HG03342 (cell line): ENCODE measurements around the gene ATL2.
"Not testable (repeated sequence)": the region's sequence is repeated elsewhere in the genome, so short reads cannot be mapped to it uniquely, and the experiment has no call there.

Source experiments
- ATAC-seq: cut with Tn5 transposase; IDR thresholded peaks from one replicate; pipeline ENCODE4 v1.9.1; 2021; ENCODE audit warnings: mild to moderate bottlenecking, moderate library complexity; ENCODE audit not compliant: unreplicated experiment

Gene ATL2

DNA sequence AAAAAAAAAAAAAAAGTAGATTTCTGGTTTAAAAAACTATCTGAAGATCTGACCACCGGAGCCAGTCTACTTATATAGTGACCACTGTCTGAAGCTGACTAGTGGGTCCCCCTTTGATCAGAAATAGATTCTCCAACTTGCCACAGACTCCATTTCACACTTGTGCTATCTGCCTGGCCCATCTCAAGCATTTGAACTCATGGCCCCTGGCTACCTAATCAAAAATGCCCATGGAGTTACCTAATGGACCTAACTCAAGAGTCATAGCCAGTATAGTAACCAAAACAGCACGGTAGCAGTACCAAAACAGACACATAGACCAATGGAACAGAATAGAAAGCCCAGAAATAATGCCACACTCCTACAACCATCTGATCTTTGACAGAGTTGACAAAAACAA, 17.0 kb upstream of the ATL2 start:
- ATAC-seq = no peak

DNA sequence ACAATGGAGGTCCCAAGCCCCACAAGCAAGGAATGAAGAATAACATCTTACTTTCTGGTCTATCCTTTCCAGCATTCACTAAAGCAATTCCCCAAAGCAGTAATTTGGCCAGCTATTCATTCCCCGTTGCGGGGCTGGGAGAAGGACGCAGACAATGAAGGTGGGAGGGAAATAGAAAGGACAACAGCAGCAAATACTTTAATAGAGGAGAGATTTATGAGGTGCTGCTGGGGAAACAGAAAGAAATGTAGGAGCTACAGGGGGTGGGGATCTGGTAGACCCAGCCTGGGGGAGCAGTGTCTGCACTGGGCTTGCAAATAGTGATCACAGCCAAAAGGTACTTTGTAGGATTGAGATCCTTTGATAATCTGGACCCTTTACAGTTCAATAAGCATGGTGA, 13.9 kb upstream of the ATL2 start:
- ATAC-seq = no peak

DNA sequence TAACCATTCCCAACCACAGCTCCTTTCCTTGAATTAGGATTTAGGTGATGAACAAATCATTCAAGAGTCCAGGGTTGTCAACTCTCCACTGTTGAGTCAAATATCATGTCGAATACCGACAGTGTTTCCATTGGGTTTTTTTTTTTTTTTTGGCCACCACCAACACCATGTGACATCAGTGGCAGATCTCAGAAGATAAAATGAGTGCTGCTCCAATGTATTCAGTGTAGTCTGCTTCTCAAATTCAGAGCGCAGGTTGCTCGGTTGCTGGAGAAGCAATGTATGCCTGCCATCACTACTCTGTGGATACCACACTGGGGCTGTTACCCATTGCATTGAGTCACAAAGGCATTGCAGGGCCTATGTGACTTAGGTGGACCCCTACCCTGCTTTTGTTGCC, 10.8 kb upstream of the ATL2 start:
- ATAC-seq = no peak

DNA sequence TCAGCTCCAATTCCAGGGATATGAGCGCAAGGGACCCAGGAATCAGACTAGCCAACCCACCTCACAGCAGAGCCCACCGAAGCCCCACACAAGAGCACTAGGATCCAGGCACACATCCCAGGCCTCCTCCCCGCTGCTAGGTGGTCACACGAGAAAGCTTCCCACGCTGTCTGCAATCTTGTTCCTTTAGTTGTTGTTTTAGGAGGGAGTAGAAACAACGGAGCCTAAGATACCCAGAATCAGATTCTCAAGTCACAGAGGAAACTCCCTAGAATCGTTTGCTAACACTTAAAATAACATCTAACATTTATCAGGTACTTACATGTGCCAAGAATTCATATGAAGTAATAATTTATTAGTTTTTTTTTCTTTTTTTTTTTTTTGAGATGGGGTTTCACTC, 9.7 kb upstream of the ATL2 start:
- ATAC-seq = no peak

DNA sequence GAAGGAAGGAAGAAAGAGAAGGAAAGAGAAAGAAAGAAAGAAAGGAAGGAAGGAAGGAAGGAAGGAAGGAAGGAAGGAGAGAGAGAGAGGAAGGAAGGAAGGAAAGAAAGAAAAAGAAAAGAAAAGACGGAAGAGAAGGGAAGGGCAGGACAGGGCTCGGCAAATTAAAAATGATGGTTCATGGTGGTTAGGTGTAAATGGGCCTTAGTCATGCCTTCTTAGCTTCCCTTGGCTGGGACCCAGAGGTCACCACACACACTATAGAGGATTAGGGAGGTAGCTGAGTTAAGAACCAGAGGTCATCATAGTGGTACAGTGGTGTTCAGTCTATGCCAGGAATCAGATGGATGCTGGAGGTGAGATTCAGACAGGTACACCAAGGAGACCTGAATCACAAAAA, 9.3 kb upstream of the ATL2 start:
- ATAC-seq = no peak

DNA sequence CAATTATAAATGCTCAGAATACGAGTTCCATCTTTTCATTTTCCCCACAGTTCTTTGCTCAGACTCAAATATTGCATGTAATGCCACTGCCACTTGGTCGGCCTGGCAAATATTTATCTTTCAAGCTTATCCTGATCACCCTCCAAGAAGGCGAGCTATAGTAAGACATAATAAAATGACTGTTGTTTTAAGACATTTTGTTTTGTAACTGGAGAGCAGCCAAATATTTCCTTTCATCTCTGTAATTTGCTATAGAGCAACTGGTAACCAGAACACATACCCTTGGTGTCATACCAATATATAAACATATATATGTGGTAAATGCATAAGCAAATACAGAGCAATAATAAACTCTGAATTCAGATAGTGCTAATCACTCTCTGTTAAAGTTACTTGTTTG, 7.3 kb upstream of the ATL2 start:
- no peak for ATAC-seq

DNA sequence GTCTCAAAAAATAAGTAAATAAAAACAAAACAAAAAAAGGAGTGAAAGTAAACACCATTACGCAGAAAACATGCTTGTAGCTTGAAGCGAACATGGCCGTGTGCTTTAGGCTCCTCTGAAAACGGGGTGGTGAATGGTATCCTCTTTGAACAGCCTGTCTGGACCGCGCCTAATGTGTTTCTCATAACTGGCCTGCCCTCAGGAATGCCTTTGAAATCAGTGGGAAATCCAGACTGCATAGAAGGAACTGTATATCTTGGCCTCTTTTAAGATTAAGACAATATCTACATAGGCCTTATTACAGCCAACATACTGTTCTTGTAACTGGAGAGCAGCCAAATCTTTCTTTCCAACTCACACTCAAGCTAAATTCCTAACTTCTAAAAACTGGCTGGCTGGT, 6.7 kb upstream of the ATL2 start:
- ATAC-seq = not testable (repeated sequence)

DNA sequence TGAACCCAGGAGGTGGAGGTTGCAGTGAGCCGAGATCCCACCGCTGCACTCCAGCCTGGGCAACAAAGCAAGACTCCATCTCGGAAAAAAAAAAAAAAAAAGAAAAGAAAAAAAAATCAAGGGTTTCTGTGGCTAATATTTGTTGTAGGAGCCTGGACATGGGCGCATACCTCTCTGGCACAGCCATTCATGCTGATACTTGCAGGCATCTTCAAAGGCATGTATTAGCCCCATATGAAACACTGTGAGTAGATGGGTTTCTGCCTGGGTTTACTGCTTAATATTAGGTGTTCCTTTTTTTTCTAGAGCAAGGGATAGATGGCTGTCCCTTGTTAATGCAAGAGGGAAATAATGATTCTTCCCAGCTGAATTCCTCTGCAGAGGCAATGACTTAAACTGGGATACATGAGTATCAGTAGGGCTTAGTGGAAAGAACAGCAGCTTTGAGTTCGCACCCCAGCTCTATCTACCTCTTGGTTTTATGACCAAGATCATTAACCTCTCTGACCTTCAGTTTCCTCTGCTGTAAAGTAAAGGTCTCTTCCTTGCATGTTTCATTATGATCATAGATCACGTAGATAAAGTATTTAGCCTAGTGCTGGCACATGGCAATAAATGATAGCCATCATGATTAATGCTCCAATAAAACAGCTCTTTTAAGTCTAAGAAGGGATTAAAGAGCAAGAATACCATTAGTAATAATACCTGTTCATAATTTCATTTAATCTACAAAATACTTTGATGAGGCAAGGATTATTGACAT, 4.5 kb upstream of the ATL2 start:
- ATAC-seq = no peak

DNA sequence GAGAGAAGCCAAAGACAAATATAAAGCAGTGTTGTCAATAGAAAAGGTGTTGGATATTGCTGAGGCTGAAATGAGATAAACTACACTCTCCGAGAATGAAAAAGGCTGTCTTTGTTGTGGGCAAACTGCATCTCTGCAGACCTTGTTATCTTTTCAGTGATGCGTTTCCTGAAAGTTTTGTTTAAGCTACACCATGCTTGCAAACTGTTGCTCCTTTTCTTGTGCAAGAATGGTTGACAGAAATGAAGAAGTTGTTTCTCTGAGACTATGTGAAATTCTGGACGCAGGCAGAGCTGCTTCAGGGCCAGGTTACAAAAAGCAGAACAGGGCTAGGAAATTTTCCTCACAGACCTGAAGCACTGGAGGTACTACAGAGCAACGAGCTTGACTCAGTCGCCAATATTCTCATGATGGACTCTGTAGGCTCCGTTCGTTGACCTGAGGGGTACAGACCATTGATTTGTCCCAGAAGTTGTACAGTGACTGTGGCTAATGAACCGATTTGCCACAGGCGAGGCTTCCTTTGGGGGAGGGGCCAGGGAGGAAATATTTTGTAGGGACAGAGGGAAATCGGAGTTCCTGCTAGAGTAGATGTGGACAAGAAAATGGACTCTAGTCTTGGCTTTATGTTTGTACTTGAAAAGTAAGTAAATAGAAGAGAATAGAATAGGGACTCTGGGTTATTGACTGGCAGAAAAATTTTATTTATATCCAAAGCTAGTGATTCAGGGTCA, 3.5 kb upstream of the ATL2 start:
- ATAC-seq = no peak

DNA sequence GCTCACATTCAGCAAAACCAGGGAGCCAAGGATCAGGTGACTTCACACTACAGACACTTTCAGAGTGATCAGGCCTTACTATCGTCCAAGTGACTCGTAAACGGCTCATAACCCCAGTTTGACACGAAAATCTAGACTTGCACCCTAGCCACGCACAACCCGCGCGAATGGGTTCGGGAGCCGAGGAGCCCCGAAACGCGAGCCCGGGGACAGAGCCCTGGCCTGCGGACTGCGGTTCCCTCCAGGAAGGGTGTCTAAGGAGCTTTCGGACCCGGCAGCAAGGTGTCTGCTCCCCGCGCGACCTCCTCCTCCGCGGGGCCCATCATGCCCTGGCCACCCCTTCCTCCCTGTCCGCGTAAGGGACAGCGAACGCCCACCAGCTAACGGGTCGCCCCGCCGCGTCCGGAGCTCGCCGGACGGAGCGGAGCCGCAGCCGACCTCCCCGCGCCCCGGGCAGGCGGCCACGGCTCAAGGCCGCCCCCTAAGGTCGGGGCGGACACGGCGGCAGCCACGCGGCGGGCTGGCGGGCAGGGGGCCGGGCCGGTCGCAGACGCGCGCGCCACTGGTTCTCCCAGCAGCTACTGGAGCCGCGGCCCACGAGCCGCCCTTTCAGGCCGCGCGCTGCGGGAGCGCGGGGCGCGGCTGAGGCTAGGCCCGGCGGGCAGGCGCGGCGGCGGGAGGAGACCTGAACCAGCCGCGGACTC, 575 bp downstream of the ATL2 start:
- peak; percentile 63 for ATAC-seq

DNA sequence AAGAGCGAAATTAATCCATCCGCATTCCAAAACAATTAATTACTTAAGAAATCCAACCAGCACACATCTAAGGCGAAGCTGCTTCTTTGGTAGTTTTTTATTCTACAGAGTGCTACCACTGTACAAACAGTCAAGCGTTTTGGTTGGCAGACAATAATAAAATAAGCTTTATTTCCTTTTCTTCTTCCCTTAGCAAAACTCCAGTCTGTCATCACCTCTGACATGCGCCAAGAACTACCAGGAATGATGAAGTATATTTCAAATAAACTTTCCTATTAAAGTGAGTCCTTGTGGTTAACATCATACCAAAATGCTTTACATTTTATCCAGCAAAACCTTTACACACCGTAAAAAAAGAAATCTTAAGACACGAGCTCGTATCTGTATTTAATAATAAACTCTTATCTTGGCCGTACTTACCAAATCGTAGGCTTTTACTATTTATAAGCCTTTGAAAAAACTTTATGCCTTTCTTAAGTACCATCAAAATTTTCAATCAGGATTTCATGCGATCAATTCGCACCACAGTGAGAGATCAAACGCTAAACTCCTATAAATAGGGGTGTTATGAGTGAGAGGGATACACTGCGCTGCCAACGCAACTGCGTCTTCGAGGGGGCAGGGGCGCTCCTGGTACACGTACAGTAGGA, 1.3 kb downstream of the ATL2 start:
- no peak for ATAC-seq

DNA sequence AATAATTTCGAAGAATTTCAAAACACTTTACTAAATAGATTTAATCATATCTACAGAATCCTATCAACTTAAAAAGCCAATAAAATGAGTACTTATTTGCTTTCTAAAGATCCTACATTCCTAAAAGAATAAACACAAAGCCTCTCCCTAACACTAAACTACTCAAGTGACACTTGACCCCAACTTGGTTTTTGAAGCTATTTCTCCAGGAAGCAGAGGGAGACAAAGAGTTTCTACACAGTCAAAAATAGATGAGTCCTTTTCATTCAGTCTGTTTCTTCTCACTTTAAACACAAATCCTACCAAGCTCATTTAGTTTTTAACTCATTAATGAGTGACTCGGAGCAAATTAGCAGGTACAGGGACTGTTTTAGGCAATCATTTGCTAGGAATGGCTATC, 2.1 kb downstream of the ATL2 start:
- no peak for ATAC-seq

DNA sequence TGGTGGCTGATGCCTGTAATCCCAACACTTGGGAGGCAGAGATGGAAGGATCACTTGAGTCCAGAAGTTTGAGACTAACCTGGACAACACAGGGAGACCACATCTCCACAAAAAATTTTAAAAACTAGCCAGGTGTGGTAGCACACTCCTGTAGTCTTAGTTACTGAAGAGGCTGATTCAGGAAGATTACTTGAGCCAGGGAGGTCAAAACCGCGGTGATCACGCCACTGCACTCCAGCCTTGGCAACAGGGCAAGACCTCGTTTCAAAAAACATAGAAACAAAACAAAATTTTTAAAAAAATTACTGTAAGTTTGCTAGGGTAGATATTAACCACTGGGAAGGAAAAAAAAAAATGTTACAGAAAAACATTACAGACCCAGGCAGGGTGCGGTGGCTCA, 5.8 kb downstream of the ATL2 start:
- ATAC-seq = no peak

DNA sequence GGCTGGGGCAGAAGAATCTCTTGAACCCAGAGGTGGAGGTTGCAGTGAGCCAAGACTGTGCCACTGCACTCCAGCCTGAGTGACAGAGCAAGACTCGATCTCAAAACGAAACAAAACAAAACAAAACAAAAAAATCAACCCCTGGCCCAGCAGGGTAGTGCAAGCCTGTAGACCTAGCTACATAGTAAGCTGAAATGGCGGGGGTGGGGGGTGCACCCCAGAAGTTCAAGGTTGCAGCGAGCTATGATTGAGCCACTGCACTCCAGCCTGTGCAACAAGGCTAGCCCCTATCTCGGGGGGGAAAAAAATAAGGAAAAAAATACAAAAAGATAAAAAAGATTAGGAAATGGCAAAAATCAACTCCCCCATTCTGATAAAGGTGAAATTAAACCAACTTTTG, 6.4 kb downstream of the ATL2 start:
- ATAC-seq = no peak

DNA sequence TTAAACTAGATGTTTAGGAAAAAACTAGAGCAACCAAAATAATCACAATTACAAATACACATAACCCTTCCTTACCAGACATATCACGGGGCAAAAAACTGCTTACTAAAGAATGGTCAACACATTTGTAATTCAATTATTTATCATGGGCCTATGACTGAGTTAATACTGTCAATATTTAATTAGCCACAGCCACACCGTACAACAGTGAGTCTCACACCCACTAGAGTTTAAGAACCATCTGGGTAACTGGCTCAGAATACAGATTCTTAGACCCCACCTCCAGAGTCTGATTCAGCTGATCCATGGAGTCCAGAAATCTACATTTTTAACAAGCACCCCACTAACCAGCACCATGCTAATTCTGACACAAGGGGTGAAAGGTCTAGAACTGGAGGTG, 14.8 kb downstream of the ATL2 start:
- no peak for ATAC-seq

DNA sequence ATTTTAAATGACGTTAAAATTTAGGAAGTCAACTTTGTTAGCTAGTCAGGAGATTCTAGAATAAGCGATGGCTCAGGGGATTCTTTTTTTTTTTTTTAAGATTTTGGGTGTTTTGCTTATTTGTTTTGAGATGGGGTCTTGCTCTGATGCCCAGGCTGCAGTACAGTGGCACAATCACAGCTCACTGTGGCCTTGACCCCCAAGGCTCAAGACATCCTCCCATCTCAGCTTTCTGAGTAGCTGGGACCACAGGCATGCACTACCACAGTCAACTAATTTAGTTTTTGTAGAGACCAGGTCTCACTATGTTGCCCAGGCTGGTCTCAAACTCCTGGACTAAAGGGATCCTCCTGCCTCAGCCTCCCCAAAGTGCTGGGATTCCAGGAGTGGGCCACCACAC, 16.9 kb downstream of the ATL2 start:
- ATAC-seq = no peak

DNA sequence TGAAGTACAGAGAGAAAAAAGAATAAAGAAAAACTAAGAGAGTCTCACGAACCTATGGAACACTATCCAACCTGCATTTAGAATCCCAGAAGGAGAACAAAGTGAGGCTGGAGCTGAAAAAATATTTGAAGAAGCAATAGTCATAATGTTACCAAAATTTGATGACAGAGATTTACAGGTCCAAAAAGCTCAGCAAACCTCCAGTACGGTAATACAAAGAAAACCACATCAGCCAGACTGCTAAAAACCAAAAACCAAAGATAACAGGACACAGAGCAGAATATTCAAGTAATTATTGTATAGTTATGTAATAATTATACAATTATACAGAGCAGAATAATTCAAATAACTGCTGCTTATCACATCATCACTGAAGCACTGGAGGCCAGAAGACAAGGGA, 23.7 kb downstream of the ATL2 start:
- no peak for ATAC-seq

DNA sequence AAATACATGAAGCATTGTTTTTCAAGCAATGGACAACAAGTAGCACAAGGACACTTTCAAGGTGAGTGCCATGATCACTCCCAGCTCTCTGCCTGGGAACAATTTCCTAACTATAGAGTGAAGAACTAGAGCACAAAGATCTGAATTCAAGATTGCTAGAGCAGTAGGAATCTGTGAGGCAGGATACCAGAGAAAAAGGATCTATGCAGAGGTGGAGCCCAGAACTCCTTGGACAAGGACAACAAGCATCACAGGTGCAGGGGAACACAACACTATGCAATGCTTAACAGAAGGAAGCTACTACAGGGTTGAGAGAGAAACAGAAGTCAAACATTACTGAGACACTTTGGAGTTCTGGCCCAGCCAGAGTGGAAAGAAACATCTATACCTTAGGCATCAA, 24.7 kb downstream of the ATL2 start:
- no peak for ATAC-seq

DNA sequence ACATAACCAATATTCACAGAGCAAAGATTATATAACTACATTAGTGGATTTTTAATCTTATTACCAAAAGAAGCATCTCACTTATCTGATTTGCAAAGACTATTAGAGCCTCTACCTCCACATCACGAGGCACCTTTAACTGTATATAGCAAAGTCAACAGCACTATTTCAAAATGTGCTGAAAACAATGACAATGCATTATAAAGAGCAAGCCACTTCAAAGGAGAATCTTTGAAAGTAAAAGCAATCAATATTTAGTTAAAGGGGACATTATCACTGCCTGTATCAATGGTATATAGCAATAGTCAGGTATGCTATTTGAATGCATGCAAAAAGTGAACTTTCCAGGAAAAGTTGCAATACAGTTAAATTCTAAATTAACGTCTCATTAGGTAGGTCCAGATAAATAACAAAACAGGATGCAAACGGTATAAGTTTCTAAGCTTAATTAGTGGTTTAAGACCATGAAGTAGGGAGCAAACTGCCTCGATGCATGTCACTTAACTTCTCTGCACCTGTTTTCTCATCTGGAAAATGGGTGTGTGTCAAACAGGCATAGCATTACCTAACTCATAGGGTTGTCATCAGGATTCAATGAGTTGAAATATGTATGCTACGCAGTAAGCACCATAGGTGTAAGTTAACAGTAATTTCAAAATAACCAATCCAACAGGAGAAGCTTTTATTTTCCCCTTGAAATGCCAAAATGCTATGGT, 31.6 kb downstream of the ATL2 start:
- no peak for ATAC-seq

DNA sequence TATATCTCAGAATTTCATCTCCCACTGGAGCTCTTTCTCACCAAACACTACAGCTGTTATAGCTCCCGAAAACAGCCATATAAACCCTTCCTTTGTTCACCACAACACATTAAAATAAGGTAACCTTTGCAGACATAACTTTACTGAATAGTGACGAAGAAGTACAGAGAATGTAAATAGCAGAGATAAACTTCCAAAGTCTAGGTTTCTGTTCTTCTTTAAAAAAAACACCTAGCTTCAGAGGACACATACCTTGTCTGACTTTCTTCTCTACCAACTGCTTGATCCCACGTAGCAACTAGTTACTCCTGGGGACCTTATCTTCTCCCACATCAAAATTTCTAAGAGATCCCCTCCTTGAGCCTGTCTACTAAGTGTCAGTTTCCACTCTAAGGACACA, 32.3 kb downstream of the ATL2 start:
- ATAC-seq = no peak

DNA sequence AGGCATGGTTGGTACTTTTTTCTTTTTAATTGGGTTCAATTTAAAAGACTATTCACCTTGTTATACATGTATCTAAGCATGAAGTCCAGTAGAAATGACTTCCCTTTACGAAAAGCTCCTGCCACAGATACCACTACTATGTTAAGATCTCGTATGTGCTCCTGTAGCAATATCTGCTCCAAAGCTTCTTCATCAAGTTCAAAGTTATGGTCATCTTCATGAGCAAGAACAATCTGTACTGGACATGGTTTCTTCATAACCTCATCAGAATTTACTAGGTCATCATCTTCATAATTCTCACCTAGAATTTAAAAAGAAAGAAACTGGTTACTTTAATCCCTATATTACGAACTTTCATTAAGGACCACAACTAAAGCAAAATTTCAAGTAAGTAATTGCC, 33.9 kb downstream of the ATL2 start:
- ATAC-seq = no peak
